Kidney (tissue), 14 donors: ENCODE data around the gene PNPLA5. TPM values are rescaled to one million over a fixed set of nuclear protein-coding genes. Genes with fewer than 3 reads are reported as not detected.
A peak's percentile ranks its signal among the peaks of the same experiment; 100 is the strongest.

Experiments used
- DNase-seq, 5 donors: peaks; one replicate each; pipeline ENCODE4 v3.0.0-alpha.2; 2013 to 2020
- FAIRE-seq: peaks from 2 replicates; lab custom pipeline; 2012; peaks lifted over from hg19 to GRCh38; lab: Jason Lieb, UNC
- H3K27ac ChIP-seq, 2 donors: one replicate each; pipeline ENCODE4 v1.7.0; 2013; ENCODE audit warnings: low read depth in 2 of 2, low read length in 2 of 2, inconsistent platforms in 1 of 2
- H3K27me3 ChIP-seq: one replicate; pipeline ENCODE4 v1.7.1; 2013; ENCODE audit warnings: low read length, inconsistent platforms; ENCODE audit not compliant: control insufficient read depth, insufficient read depth
- H3K36me3 ChIP-seq, 3 donors: one replicate each; pipeline versions ENCODE4 v1.7.0 to v1.7.1; 2013; ENCODE audit warnings: low read length in 3 of 3, control low read depth in 1 of 3, inconsistent platforms in 1 of 3; ENCODE audit not compliant: insufficient read depth in 3 of 3, control insufficient read depth in 2 of 3
- H3K4me1 ChIP-seq, 3 donors: one replicate each; pipeline versions ENCODE4 v1.7.0 to v1.7.1; 2013; ENCODE audit warnings: low read length in 3 of 3, inconsistent platforms in 1 of 3, low read depth in 1 of 3; ENCODE audit not compliant: control insufficient read depth in 2 of 3, insufficient read depth in 2 of 3
- H3K4me3 ChIP-seq, 3 donors: one replicate each; pipeline versions ENCODE4 v1.7.0 to v1.8.1; 2013; ENCODE audit warnings: low read length in 3 of 3, control low read depth in 1 of 3, inconsistent platforms in 1 of 3
- H3K9ac ChIP-seq, 3 donors: one replicate each; pipeline versions ENCODE4 v1.7.0 to v1.7.1; 2013; ENCODE audit warnings: low read length in 3 of 3, control low read depth in 1 of 3, inconsistent platforms in 1 of 3
- H3K9me3 ChIP-seq, 3 donors: one replicate each; pipeline versions ENCODE4 v1.7.0 to v1.7.1; 2013; ENCODE audit warnings: low read length in 3 of 3, control low read depth in 1 of 3, inconsistent platforms in 1 of 3; ENCODE audit not compliant: control insufficient read depth in 2 of 3, insufficient read depth in 1 of 3
- CTCF ChIP-seq: IDR thresholded peaks from 3 replicates; pipeline ENCODE4 v1.5.1; 2012; ENCODE audit warnings: mild to moderate bottlenecking, moderate library complexity, borderline replicate concordance; ENCODE audit not compliant: insufficient read depth; ENCODE audit errors: extremely low read depth
- intact Hi-C: fragments of 100-400 bp; cut with DNase I; formaldehyde crosslinking; loops from one replicate; pipeline ENCODE4 v1.11.1; 2022
- polyA plus RNA-seq: library from polyadenylated mRNA; stranded (reverse); fragments of 350-450 nt; fragmentation: Illumina TruSeq; extraction: RNeasy Lipid Tissue Mini Kit (QIAGEN cat#74804); gene quantifications from one replicate; pipeline ENCODE4 v1.2.3, GENCODE V29; 2014; ENCODE audit warnings: low read depth, low replicate concordance; ENCODE audit not compliant: insufficient read depth
- total RNA-seq: library from RNA; stranded (reverse); fragmentation: NEBNext Ultra II Directional; extraction: Animal tissue kit (Norgen Biotek cat#: 25700); gene quantifications from one replicate; pipeline ENCODE4 v1.2.1, GENCODE V29; 2021
- donor health status: control.
- donor health status: control.
- donor health status: control.
- donor health status: control.
- donor health status: control.
- donor health status: DM: yes; HTN: yes; CAD: no.
- donor health status: Normal renal cell carcinoma (clear cell type).

PNPLA5 gene
- total and polyA plus RNA-seq, 2 donors from 2014 or later: not detected

GRCh38 chr22:43895986-43896645 lies 4.3 kb upstream of the PNPLA5 start:
- peaks cover 8% of the 10 kb centered on the region for H3K27me3 ChIP-seq
- H3K4me3 ChIP-seq: no peak overlapping the region
- no peak overlapping the region for H3K9ac ChIP-seq
- FAIRE-seq (no peak), DNase-seq (peak in 1 of 5 donors; percentile 6)
- H3K27ac ChIP-seq: no peak overlapping the region
- TF ChIP-seq CTCF: no peak
- intact Hi-C loops: no loop called here
- H3K9me3 ChIP-seq: no peaks in the 10 kb centered on the region
- no peaks in the 10 kb centered on the region for H3K36me3 ChIP-seq
- H3K4me1 ChIP-seq: peaks cover 0 to 2% (median 0%) of the 10 kb centered on the region in 3 donors

- Histone ChIP-seq H3K4me1 (peaks cover 0 to 2% (median 0%) of the 10 kb centered on the region in 3 donors), H3K27ac (no peak overlapping the region), H3K36me3 (no peaks in the 10 kb centered on the region), H3K9ac (no peak overlapping the region), H3K27me3 (peaks cover 19% of the 10 kb centered on the region), H3K4me3 (no peak overlapping the region), H3K9me3 (no peaks in the 10 kb centered on the region)
- intact Hi-C loops: no loop called here
- TF ChIP-seq CTCF: no peak
- DNase-seq: peak in 1 of 5 donors; percentile 11
- FAIRE-seq: no peak
These were observed 2.3 kb upstream of the PNPLA5 start for GRCh38 chr22:43894122-43894521.

- Histone ChIP-seq H3K9me3 (no peaks in the 10 kb centered on the region), H3K36me3 (no peaks in the 10 kb centered on the region), H3K27me3 (peaks cover 19% of the 10 kb centered on the region), H3K9ac (no peak overlapping the region), H3K27ac (no peak overlapping the region), H3K4me1 (peaks cover 0 to 2% (median 0%) of the 10 kb centered on the region in 3 donors), H3K4me3 (no peak overlapping the region)
- DNase-seq: peak in 1 of 5 donors; percentile 43
- no peak for TF ChIP-seq CTCF
- no peak for FAIRE-seq
- intact Hi-C loops: no loop called here
These were observed 1.5 kb upstream of the PNPLA5 start for GRCh38 chr22:43893266-43893665.
